ENCODE measurements around the gene PTGR3. TPM values are rescaled to one million over a fixed set of nuclear protein-coding genes. Genes with fewer than 3 reads are reported as not detected.

Gene PTGR3
- total RNA-seq, 1 experiment from 2014 or later = 1.6 TPM

GRCh38 chr18:75252136-75252535, 43.2 kb upstream of the PTGR3 start:
- Histone ChIP-seq H2BK5ac (ENCODE audit: insufficient read length, low read length) (no peak overlapping the region), H2AFZ (ENCODE audit: low read length) (no peak overlapping the region), H3K9ac (ENCODE audit: extremely low read depth, insufficient read length, low read length) (no peak overlapping the region), H4K8ac (replicated peaks; ENCODE audit: insufficient read length, low read depth, low read length) (no peak overlapping the region), H4K5ac (ENCODE audit: insufficient read length, low read depth, low read length) (no peak overlapping the region), H3K4ac (ENCODE audit: low read depth, low read length) (no peak overlapping the region), H3K79me2 (ENCODE audit: insufficient read depth, low read length) (no peaks in the 10 kb centered on the region), H3K9me3 (ENCODE audit: control insufficient read depth, low read depth, low read length) (no peaks in the 10 kb centered on the region), H2AK5ac (ENCODE audit: insufficient read length, low read length) (no peak overlapping the region), H4K20me1 (ENCODE audit: control insufficient read depth, insufficient read depth, insufficient read length) (no peaks in the 10 kb centered on the region), H3K14ac (ENCODE audit: insufficient read depth, low read length) (no peak overlapping the region), H3T11ph (ENCODE audit: low read length) (no peak overlapping the region), H3K27ac (ENCODE audit: insufficient read length, low read depth, low read length) (no peak overlapping the region), H3K4me1 (ENCODE audit: insufficient read depth, low read length) (no peaks in the 10 kb centered on the region), H3K18ac (ENCODE audit: insufficient read length, low read depth, low read length) (no peak overlapping the region), H4K91ac (ENCODE audit: insufficient read length, low read depth, low read length) (no peak overlapping the region), H3K4me2 (ENCODE audit: insufficient read depth, insufficient read length, low read length) (no peak overlapping the region), H3K56ac (ENCODE audit: insufficient read length, low read depth, low read length) (no peak overlapping the region), H2BK120ac (ENCODE audit: low read depth, low read length, poor library complexity, severe bottlenecking) (no peak overlapping the region), H3K79me1 (ENCODE audit: insufficient read depth, low read depth, low read length, poor library complexity, severe bottlenecking) (no peaks in the 10 kb centered on the region), H2BK12ac (ENCODE audit: insufficient read length, low read depth, low read length) (no peak overlapping the region), H3K23ac (ENCODE audit: insufficient read length, low read depth, low read length) (no peak overlapping the region), H3K23me2 (ENCODE audit: insufficient read length, low read depth, low read length, poor library complexity, severe bottlenecking) (no peaks in the 10 kb centered on the region), H2BK20ac (ENCODE audit: low read depth, low read length, poor library complexity, severe bottlenecking) (no peak overlapping the region), H2BK15ac (ENCODE audit: low read depth, low read length) (no peak overlapping the region), H3K27me3 (ENCODE audit: insufficient read depth, low read length) (no peaks in the 10 kb centered on the region)
- Mint-ChIP-seq H3K27me3 (ENCODE audit: low read depth) (no peaks in the 10 kb centered on the region), H3K9me3 (no peaks in the 10 kb centered on the region; a peak in 1 of 5 replicates), H3K4me1 (no peaks in the 10 kb centered on the region), H3K4me3 (no peak overlapping the region), H3K36me3 (ENCODE audit: insufficient read depth in 1 of 3, low read depth in 3 of 3) (no peaks in the 10 kb centered on the region), H3K27ac (no peak overlapping the region)
- no CpG with 5 or more reads among the region's 2 CpGs for WGBS (ENCODE audit: extremely low coverage, insufficient read length, low lambda C conversion rate)
- TF ChIP-seq, protein P1, sequence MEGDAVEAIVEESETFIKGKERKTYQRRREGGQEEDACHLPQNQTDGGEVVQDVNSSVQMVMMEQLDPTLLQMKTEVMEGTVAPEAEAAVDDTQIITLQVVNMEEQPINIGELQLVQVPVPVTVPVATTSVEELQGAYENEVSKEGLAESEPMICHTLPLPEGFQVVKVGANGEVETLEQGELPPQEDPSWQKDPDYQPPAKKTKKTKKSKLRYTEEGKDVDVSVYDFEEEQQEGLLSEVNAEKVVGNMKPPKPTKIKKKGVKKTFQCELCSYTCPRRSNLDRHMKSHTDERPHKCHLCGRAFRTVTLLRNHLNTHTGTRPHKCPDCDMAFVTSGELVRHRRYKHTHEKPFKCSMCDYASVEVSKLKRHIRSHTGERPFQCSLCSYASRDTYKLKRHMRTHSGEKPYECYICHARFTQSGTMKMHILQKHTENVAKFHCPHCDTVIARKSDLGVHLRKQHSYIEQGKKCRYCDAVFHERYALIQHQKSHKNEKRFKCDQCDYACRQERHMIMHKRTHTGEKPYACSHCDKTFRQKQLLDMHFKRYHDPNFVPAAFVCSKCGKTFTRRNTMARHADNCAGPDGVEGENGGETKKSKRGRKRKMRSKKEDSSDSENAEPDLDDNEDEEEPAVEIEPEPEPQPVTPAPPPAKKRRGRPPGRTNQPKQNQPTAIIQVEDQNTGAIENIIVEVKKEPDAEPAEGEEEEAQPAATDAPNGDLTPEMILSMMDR (conservative IDR thresholded peaks at IDR 0.05) = no peak
- DNase-seq = no peak
